GM23338 (cell line): ENCODE data around the gene TMEM132A. TPM values are rescaled to one million over a fixed set of nuclear protein-coding genes. Genes with fewer than 3 reads are reported as not detected.

Experiments used
- ATAC-seq: fragments of 200-7000 bp; cut with Tn5 transposase; 3 replicates; pipeline ENCODE4 v1.9.1; 2020
- DNase-seq: peaks from one replicate; pipeline ENCODE4 v3.0.0-alpha.2; 2015; ENCODE audit warnings: low spot score
- H2AFZ ChIP-seq: fragments of 200-600 bp; sonication (generic); 2 replicates; pipeline ENCODE4 v1.8.0; 2016; ENCODE audit warnings: antibody characterized with exemption, mild to moderate bottlenecking, moderate library complexity
- H3F3A ChIP-seq: fragments of 200-600 bp; sonication (generic); replicated peaks from 2 replicates; pipeline ENCODE4 v1.8.0; 2017; ENCODE audit warnings: antibody characterized with exemption, mixed run types, low read depth
- H3K27ac ChIP-seq: fragments of 200-600 bp; sonication (generic); 2 replicates; pipeline ENCODE4 v1.6.1; 2016; ENCODE audit warnings: low read depth
- H3K27me3 ChIP-seq: fragments of 200-600 bp; sonication (generic); 2 replicates; pipeline ENCODE4 v1.8.0; 2016; ENCODE audit warnings: mild to moderate bottlenecking, mixed run types, moderate library complexity; ENCODE audit not compliant: insufficient read depth
- H3K36me3 ChIP-seq: fragments of 200-600 bp; sonication (generic); 2 replicates; pipeline ENCODE4 v1.8.0; 2016; ENCODE audit warnings: mild to moderate bottlenecking; ENCODE audit not compliant: insufficient read depth
- H3K4me1 ChIP-seq: fragments of 200-600 bp; sonication (generic); 2 replicates; pipeline ENCODE4 v1.8.0; 2016; ENCODE audit warnings: mild to moderate bottlenecking, moderate library complexity; ENCODE audit not compliant: insufficient read depth
- H3K4me2 ChIP-seq: fragments of 200-600 bp; sonication (generic); 2 replicates; pipeline ENCODE4 v1.7.1; 2017; ENCODE audit warnings: mixed run types
- H3K4me3 ChIP-seq: fragments of 200-600 bp; sonication (generic); 2 replicates; pipeline ENCODE4 v1.6.1; 2016; ENCODE audit warnings: mixed run types
- H3K79me2 ChIP-seq: fragments of 200-600 bp; sonication (generic); replicated peaks from 2 replicates; pipeline ENCODE4 v1.8.0; 2017; ENCODE audit warnings: mild to moderate bottlenecking; ENCODE audit not compliant: insufficient read depth
- H3K9me2 ChIP-seq: fragments of 200-600 bp; sonication (generic); 2 replicates; pipeline ENCODE4 v1.8.0; 2017; ENCODE audit not compliant: insufficient read depth
- H4K20me1 ChIP-seq: fragments of 200-600 bp; sonication (generic); replicated peaks from 2 replicates; pipeline ENCODE4 v1.8.0; 2017; ENCODE audit warnings: mild to moderate bottlenecking; ENCODE audit not compliant: insufficient read depth
- H3K27ac Mint-ChIP-seq: 2 replicates; pipeline ENCODE4 v1.8.0; 2020; ENCODE audit warnings: inconsistent platforms, mild to moderate bottlenecking, moderate library complexity, mixed read lengths
- H3K27me3 Mint-ChIP-seq: 3 replicates; pipeline ENCODE4 v1.8.0; 2022; ENCODE audit warnings: low read depth, mild to moderate bottlenecking, moderate library complexity, mixed read lengths, inconsistent platforms; ENCODE audit not compliant: insufficient read depth, poor library complexity
- H3K36me3 Mint-ChIP-seq: 3 replicates; pipeline ENCODE4 v1.8.0; 2021; ENCODE audit warnings: low read depth, mild to moderate bottlenecking, inconsistent platforms, moderate library complexity, mixed read lengths
- H3K4me1 Mint-ChIP-seq: 3 replicates; pipeline ENCODE4 v1.8.0; 2020; ENCODE audit warnings: mild to moderate bottlenecking, inconsistent platforms, mixed read lengths
- H3K4me3 Mint-ChIP-seq: 3 replicates; pipeline ENCODE4 v1.8.0; 2021; ENCODE audit warnings: moderate library complexity, mild to moderate bottlenecking, inconsistent platforms, mixed read lengths
- H3K9me3 Mint-ChIP-seq: 3 replicates; pipeline ENCODE4 v1.8.0; 2020; ENCODE audit warnings: moderate library complexity, mild to moderate bottlenecking, inconsistent platforms, mixed read lengths
- CREB1 ChIP-seq: fragments of 250-450 bp; sonication (Bioruptor Pico); IDR thresholded peaks from 2 replicates; pipeline ENCODE4 v1.5.0; 2020; ENCODE audit warnings: low read depth, mild to moderate bottlenecking, moderate library complexity
- EZH2phosphoT487 ChIP-seq: fragments of 200-600 bp; sonication (generic); IDR thresholded peaks from one replicate; pipeline ENCODE4 v1.8.1; 2018; ENCODE audit warnings: antibody characterized with exemption; ENCODE audit not compliant: unreplicated experiment
- JUNB ChIP-seq: IDR thresholded peaks from one replicate; pipeline ENCODE4 v1.6.1; 2016; ENCODE audit warnings: antibody characterized with exemption; ENCODE audit not compliant: unreplicated experiment
- NANOG ChIP-seq: IDR thresholded peaks from 2 replicates; pipeline ENCODE4 v1.6.1; 2016; ENCODE audit warnings: antibody characterized with exemption, borderline replicate concordance
- REST ChIP-seq: IDR thresholded peaks from one replicate; pipeline ENCODE4 v1.6.1; 2018; ENCODE audit warnings: antibody characterized with exemption; ENCODE audit not compliant: unreplicated experiment
- STAT1 ChIP-seq: IDR thresholded peaks from one replicate; pipeline ENCODE4 v1.6.1; 2016; ENCODE audit warnings: antibody characterized with exemption; ENCODE audit not compliant: unreplicated experiment
- ZNF331 ChIP-seq: fragments of 250-450 bp; sonication (Bioruptor Pico); IDR thresholded peaks from 2 replicates; pipeline ENCODE4 v1.5.0; 2020; ENCODE audit warnings: low read depth, mild to moderate bottlenecking, moderate library complexity
- ZNF462 ChIP-seq: fragments of 250-450 bp; sonication (Bioruptor Pico); IDR thresholded peaks from 2 replicates; pipeline ENCODE4 v1.5.0; 2020; ENCODE audit warnings: mild to moderate bottlenecking, moderate library complexity
- polyA plus RNA-seq: library from polyadenylated mRNA; unstranded; fragments of >200 nt; fragmentation: Nextera tagmentation; extraction: Ambion mirVana; gene quantifications from 2 replicates; pipeline ENCODE4 v1.2.1, GENCODE V29; 2016
- total RNA-seq: library from RNA; depleted of rRNA; stranded (reverse); fragments of >200 nt; shearing (Covaris generic); gene quantifications from 2 replicates; pipeline ENCODE4 v1.2.3, GENCODE V29; 2014
- TF ChIP-seq, protein P1 (sequence below), 2 experiments: fragments of 200-600 bp in 1 of 2; sonication (generic) in 1 of 2; conservative IDR thresholded peaks; 2 replicates each; pipeline versions ENCODE4 v1.5.1 to v1.6.1; 2016 to 2017; ENCODE audit warnings: antibody characterized with exemption in 2 of 2, low read depth in 2 of 2, mild to moderate bottlenecking in 2 of 2, moderate library complexity in 1 of 2

TMEM132A gene
- total and polyA plus RNA-seq, 2 experiments from 2014 or later: 36.2 to 96.6 TPM

DNA sequence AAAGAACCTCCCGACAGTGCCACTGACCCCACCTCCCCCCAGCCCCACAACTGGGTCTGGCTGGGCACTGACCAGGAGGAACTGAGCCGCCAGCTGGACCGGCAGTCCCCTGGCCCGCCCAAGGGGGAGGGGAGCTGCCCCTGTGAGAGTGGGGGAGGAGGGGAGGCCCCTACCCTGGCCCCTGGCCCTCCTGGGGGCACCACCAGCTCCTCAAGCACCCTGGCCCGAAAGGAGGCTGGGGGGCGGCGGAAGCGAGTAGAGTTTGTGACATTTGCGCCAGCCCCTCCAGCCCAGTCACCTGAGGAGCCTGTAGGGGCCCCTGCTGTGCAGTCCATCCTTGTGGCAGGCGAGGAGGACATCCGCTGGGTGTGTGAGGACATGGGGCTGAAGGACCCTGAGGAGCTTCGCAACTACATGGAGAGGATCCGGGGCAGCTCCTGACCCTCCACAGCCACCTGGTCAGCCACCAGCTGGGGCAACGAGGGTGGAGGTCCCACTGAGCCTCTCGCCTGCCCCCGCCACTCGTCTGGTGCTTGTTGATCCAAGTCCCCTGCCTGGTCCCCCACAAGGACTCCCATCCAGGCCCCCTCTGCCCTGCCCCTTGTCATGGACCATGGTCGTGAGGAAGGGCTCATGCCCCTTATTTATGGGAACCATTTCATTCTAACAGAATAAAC, 12.3 kb downstream of the TMEM132A start:
- H3K27ac Mint-ChIP-seq: no peak overlapping the region

More for the DNA sequence above, 12.3 kb downstream of the TMEM132A start:
- H2AFZ ChIP-seq: no peak overlapping the region
- H3K4me3 ChIP-seq: no peak overlapping the region
- H3K4me1 ChIP-seq: no peaks in the 10 kb centered on the region
- Mint-ChIP-seq H3K36me3 (peaks cover 28% of the 10 kb centered on the region), H3K4me3 (no peak overlapping the region), H3K27me3 (peaks cover 2% of the 10 kb centered on the region), H3K4me1 (peaks cover 14% of the 10 kb centered on the region; the same call in 2 of the 3 replicates), H3K9me3 (no peaks in the 10 kb centered on the region)
- TF ChIP-seq STAT1 (no peak), ZNF331 (no peak), ZNF462 (CRISPR knock-in tag) (no peak), CREB1 (CRISPR knock-in tag) (no peak), EZH2phosphoT487 (no peak), NANOG (no peak), REST (no peak), JUNB (no peak)
- TF ChIP-seq, protein P1, sequence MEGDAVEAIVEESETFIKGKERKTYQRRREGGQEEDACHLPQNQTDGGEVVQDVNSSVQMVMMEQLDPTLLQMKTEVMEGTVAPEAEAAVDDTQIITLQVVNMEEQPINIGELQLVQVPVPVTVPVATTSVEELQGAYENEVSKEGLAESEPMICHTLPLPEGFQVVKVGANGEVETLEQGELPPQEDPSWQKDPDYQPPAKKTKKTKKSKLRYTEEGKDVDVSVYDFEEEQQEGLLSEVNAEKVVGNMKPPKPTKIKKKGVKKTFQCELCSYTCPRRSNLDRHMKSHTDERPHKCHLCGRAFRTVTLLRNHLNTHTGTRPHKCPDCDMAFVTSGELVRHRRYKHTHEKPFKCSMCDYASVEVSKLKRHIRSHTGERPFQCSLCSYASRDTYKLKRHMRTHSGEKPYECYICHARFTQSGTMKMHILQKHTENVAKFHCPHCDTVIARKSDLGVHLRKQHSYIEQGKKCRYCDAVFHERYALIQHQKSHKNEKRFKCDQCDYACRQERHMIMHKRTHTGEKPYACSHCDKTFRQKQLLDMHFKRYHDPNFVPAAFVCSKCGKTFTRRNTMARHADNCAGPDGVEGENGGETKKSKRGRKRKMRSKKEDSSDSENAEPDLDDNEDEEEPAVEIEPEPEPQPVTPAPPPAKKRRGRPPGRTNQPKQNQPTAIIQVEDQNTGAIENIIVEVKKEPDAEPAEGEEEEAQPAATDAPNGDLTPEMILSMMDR (conservative IDR thresholded peaks at IDR 0.05; ENCODE audit: low read depth in 2 of 2): no peak
- no peaks in the 10 kb centered on the region for H3K36me3 ChIP-seq
- no peak overlapping the region for H3K27ac ChIP-seq
- H3K27me3 ChIP-seq: no peaks in the 10 kb centered on the region
- DNase-seq: no peak
- H4K20me1 ChIP-seq: no peaks in the 10 kb centered on the region; the same call in 1 of the 2 replicates
- H3K4me2 ChIP-seq: no peak overlapping the region
- H3K79me2 ChIP-seq: no peaks in the 10 kb centered on the region
- no peaks in the 10 kb centered on the region for H3F3A ChIP-seq
- no peaks in the 10 kb centered on the region for H3K9me2 ChIP-seq
- no peak for ATAC-seq
